ENCODE data around the gene TMSB4X. TPM values are rescaled to one million over a fixed set of nuclear protein-coding genes. Genes with fewer than 3 reads are reported as not detected.

Gene TMSB4X
- total RNA-seq, 1 donor from 2014 or later: 2,664 TPM

- no peak overlapping the region for H3K4me3 Mint-ChIP-seq
- peaks cover 10% of the 10 kb centered on the region for H3K9me3 Mint-ChIP-seq
- H3K4me1 Mint-ChIP-seq: peaks cover 16% of the 10 kb centered on the region
- H3K27me3 Mint-ChIP-seq (ENCODE audit: low read depth): no peaks in the 10 kb centered on the region
- peaks cover 8% of the 10 kb centered on the region for H3K36me3 Mint-ChIP-seq (ENCODE audit: low read depth)
- TF ChIP-seq CTCF (conservative IDR thresholded peaks at IDR 0.05): no peak
- DNase-seq (ENCODE audit: low read depth, low spot score): no peak
- H3K27ac Mint-ChIP-seq (ENCODE audit: unreplicated experiment): peak overlapping the region; percentile 91
Measured at GRCh38 chrX:12965131-12965940, 9.6 kb upstream of the TMSB4X start.

- Mint-ChIP-seq H3K9me3 (peaks cover 10% of the 10 kb centered on the region), H3K27ac (ENCODE audit: unreplicated experiment) (no peak overlapping the region), H3K27me3 (ENCODE audit: low read depth) (no peaks in the 10 kb centered on the region), H3K4me3 (no peak overlapping the region), H3K36me3 (ENCODE audit: low read depth) (peaks cover 8% of the 10 kb centered on the region), H3K4me1 (peaks cover 24% of the 10 kb centered on the region)
- DNase-seq (ENCODE audit: low read depth, low spot score): no peak
- TF ChIP-seq CTCF (conservative IDR thresholded peaks at IDR 0.05): no peak
Measured at GRCh38 chrX:12966151-12966550, 8.8 kb upstream of the TMSB4X start.

- Mint-ChIP-seq H3K27me3 (ENCODE audit: low read depth) (no peaks in the 10 kb centered on the region), H3K27ac (ENCODE audit: unreplicated experiment) (no peak overlapping the region), H3K4me1 (peaks cover 39% of the 10 kb centered on the region), H3K4me3 (no peak overlapping the region), H3K36me3 (ENCODE audit: low read depth) (peaks cover 6% of the 10 kb centered on the region), H3K9me3 (peaks cover 6% of the 10 kb centered on the region)
- TF ChIP-seq CTCF (conservative IDR thresholded peaks at IDR 0.05): no peak
- DNase-seq (ENCODE audit: low read depth, low spot score): no peak
Measured at GRCh38 chrX:12967711-12968465, 7.0 kb upstream of the TMSB4X start.

- Mint-ChIP-seq H3K36me3 (ENCODE audit: low read depth) (peaks cover 8% of the 10 kb centered on the region), H3K9me3 (peaks cover under 1% of the 10 kb centered on the region), H3K27me3 (ENCODE audit: low read depth) (peaks cover 9% of the 10 kb centered on the region), H3K27ac (ENCODE audit: unreplicated experiment) (peak overlapping the region; percentile 44), H3K4me3 (peak overlapping the region; percentile 56), H3K4me1 (peaks cover 50% of the 10 kb centered on the region)
- DNase-seq (ENCODE audit: low read depth, low spot score): no peak
- TF ChIP-seq CTCF (conservative IDR thresholded peaks at IDR 0.05): peak; percentile 38
Measured at GRCh38 chrX:12970691-12971202, 4.2 kb upstream of the TMSB4X start.

GRCh38 chrX:12971282-12972003 lies 3.5 kb upstream of the TMSB4X start:
- Mint-ChIP-seq H3K27ac (ENCODE audit: unreplicated experiment) (peak overlapping the region; percentile 93), H3K9me3 (no peaks in the 10 kb centered on the region), H3K4me3 (peak overlapping the region; percentile 64), H3K27me3 (ENCODE audit: low read depth) (peaks cover 13% of the 10 kb centered on the region), H3K4me1 (peaks cover 46% of the 10 kb centered on the region), H3K36me3 (ENCODE audit: low read depth) (peaks cover 11% of the 10 kb centered on the region)
- no peak for TF ChIP-seq CTCF (conservative IDR thresholded peaks at IDR 0.05)
- no peak for DNase-seq (ENCODE audit: low read depth, low spot score)

Data from neural crest cell (in vitro differentiated cells).